PC-9 (cell line): ENCODE data around the gene EAF1. TPM values are rescaled to one million over a fixed set of nuclear protein-coding genes. Genes with fewer than 3 reads are reported as not detected.

Experiments used
- BruUV-seq: library from RNA; stranded (reverse); fragments of 400-500 nt; replicated peaks from 2 replicates; lab custom pipeline; 2021; lab: Mats Ljungman, UMichigan
- CTCF ChIA-PET: fragments of 300-600 bp; sonication (Branson Sonifier 250); formaldehyde crosslinking; loops from one replicate; lab custom pipeline; 2022; ENCODE audit warnings: antibody characterized with exemption; lab: Charles Lee
- POLR2A ChIA-PET: fragments of 300-600 bp; sonication (Branson Sonifier 250); formaldehyde crosslinking; loops from one replicate; lab custom pipeline; 2022; ENCODE audit warnings: antibody characterized with exemption; ENCODE audit not compliant: unreplicated experiment; lab: Charles Lee
- DNase-seq, 2 experiments: peaks; one replicate each; pipeline versions ENCODE4 v3.0.0 to v3.0.0-alpha.2; 2015 to 2022; ENCODE audit warnings: mixed read lengths in 1 of 2
- H2AFZ ChIP-seq: fragments of 200-600 bp; sonication (generic); 2 replicates; pipeline ENCODE4 v1.8.1; 2017; ENCODE audit warnings: antibody characterized with exemption
- H3F3A ChIP-seq: fragments of 200-600 bp; sonication (generic); 2 replicates; pipeline ENCODE4 v1.8.1; 2017; ENCODE audit warnings: antibody characterized with exemption, mild to moderate bottlenecking, low read depth; ENCODE audit not compliant: insufficient read depth
- H3K27ac ChIP-seq: fragments of 200-600 bp; sonication (generic); 2 replicates; pipeline ENCODE4 v1.6.1; 2016; ENCODE audit warnings: mixed run types
- H3K27me3 ChIP-seq: fragments of 200-600 bp; sonication (generic); 2 replicates; pipeline ENCODE4 v1.6.1; 2016; ENCODE audit warnings: low read depth, mixed run types; ENCODE audit not compliant: insufficient read depth
- H3K36me3 ChIP-seq: fragments of 200-600 bp; sonication (generic); 2 replicates; pipeline ENCODE4 v1.6.1; 2016; ENCODE audit warnings: low read depth, mixed run types
- H3K4me1 ChIP-seq: fragments of 200-600 bp; sonication (generic); replicated peaks from 2 replicates; pipeline ENCODE4 v1.6.1; 2016; ENCODE audit warnings: mixed run types; ENCODE audit not compliant: insufficient read depth
- H3K4me2 ChIP-seq: fragments of 200-600 bp; sonication (generic); 2 replicates; pipeline ENCODE4 v1.6.1; 2017; ENCODE audit warnings: mixed run types
- H3K4me3 ChIP-seq: fragments of 200-600 bp; sonication (generic); 2 replicates; pipeline ENCODE4 v1.6.1; 2016; ENCODE audit warnings: mixed run types
- H3K79me2 ChIP-seq: fragments of 200-600 bp; sonication (generic); 2 replicates; pipeline ENCODE4 v1.6.1; 2017; ENCODE audit warnings: low read depth, mixed run types
- H3K9me2 ChIP-seq: fragments of 200-600 bp; sonication (generic); 2 replicates; pipeline ENCODE4 v1.8.1; 2017; ENCODE audit warnings: mild to moderate bottlenecking; ENCODE audit not compliant: insufficient read depth
- H3K9me3 ChIP-seq: fragments of 200-600 bp; sonication (generic); 2 replicates; pipeline ENCODE4 v1.8.1; 2016; ENCODE audit warnings: low read depth; ENCODE audit not compliant: insufficient read depth
- H4K20me1 ChIP-seq: fragments of 200-600 bp; sonication (generic); 2 replicates; pipeline ENCODE4 v1.8.1; 2017; ENCODE audit not compliant: insufficient read depth
- CTCF ChIP-seq: fragments of 200-600 bp; sonication (generic); conservative IDR thresholded peaks from 2 replicates; pipeline ENCODE4 v1.6.1; 2017; ENCODE audit warnings: mixed run types, antibody characterized with exemption, mild to moderate bottlenecking, moderate library complexity
- EZH2 ChIP-seq: fragments of 200-600 bp; sonication (generic); IDR thresholded peaks from 2 replicates; pipeline ENCODE4 v1.8.0; 2017; ENCODE audit warnings: antibody characterized with exemption, low read depth
- intact Hi-C: fragments of 100-400 bp; cut with micrococcal nuclease; formaldehyde crosslinking; loops from one replicate; pipeline ENCODE4 v1.10.0; 2022; ENCODE audit not compliant: unreplicated experiment
- total RNA-seq: library from RNA; stranded (reverse); gene quantifications from 2 replicates; pipeline ENCODE4 v1.2.3, GENCODE V29; 2021

The EAF1 gene
- total RNA-seq, 1 experiment from 2014 or later = 16.4 TPM

- H3K36me3 ChIP-seq = peaks cover 60% of the 10 kb centered on the region
- H4K20me1 ChIP-seq = peaks cover 14% of the 10 kb centered on the region; the same call in 1 of the 2 replicates
- no peak overlapping the region for H3K27ac ChIP-seq
- H3K79me2 ChIP-seq = no peaks in the 10 kb centered on the region
- no peak overlapping the region for H3K4me2 ChIP-seq
- no peaks in the 10 kb centered on the region for H3K27me3 ChIP-seq
- H3K4me3 ChIP-seq = no peak overlapping the region
- H3F3A ChIP-seq = 0 out of 2 replicates have a peak, but pooled peaks cover 3% of the 10 kb centered on the region
- ChIA-PET POLR2A (no interaction called here), CTCF (no interaction called here)
- H3K9me3 ChIP-seq = no peaks in the 10 kb centered on the region
- BruUV-seq = no TSS peak
- no peak overlapping the region for H2AFZ ChIP-seq
- intact Hi-C loops = no loop called here
- TF ChIP-seq EZH2 = no peak
- TF ChIP-seq CTCF = no peak
- H3K4me1 ChIP-seq = no peaks in the 10 kb centered on the region
- no peaks in the 10 kb centered on the region for H3K9me2 ChIP-seq
- no peak for DNase-seq
These were observed 11.6 kb downstream of the EAF1 start for GRCh38 chr3:15438983-15439382.

DNA sequence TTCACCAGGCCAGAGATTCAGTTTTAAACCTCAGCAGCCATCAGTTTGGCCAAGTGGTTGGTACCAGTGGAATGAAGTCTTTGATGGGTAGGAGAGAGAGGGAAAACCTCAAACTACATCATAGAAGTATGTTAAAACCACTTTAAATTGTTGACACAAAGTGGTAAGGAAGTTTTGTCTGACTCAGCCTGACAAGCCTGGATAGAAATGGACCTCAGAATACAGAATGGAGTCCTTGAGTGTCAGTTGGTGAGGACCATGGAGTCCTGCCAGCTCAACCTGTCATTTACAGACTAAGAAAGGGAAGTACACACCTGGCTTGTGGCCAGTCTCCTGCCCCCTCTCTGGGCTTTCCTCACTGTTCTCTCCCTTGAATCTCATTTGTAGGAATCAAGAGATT lies 12.1 kb downstream of the EAF1 start:
- BruUV-seq = no TSS peak
- no peak overlapping the region for H3K27ac ChIP-seq
- H3K36me3 ChIP-seq = peaks cover 59% of the 10 kb centered on the region
- H3K4me2 ChIP-seq = no peak overlapping the region
- H3K4me3 ChIP-seq = no peak overlapping the region
- no peak for DNase-seq
- 0 out of 2 replicates have a peak, but pooled peaks cover 3% of the 10 kb centered on the region for H3F3A ChIP-seq
- H3K27me3 ChIP-seq = no peaks in the 10 kb centered on the region
- H3K9me3 ChIP-seq = no peaks in the 10 kb centered on the region
- no peaks in the 10 kb centered on the region for H3K9me2 ChIP-seq
- ChIA-PET CTCF (no interaction called here), POLR2A (no interaction called here)
- H3K4me1 ChIP-seq = no peaks in the 10 kb centered on the region
- intact Hi-C loops = no loop called here
- no peak for TF ChIP-seq EZH2
- no peak for TF ChIP-seq CTCF
- H2AFZ ChIP-seq = no peak overlapping the region
- peaks cover 13% of the 10 kb centered on the region; the same call in 1 of the 2 replicates for H4K20me1 ChIP-seq
- H3K79me2 ChIP-seq = no peaks in the 10 kb centered on the region

DNA sequence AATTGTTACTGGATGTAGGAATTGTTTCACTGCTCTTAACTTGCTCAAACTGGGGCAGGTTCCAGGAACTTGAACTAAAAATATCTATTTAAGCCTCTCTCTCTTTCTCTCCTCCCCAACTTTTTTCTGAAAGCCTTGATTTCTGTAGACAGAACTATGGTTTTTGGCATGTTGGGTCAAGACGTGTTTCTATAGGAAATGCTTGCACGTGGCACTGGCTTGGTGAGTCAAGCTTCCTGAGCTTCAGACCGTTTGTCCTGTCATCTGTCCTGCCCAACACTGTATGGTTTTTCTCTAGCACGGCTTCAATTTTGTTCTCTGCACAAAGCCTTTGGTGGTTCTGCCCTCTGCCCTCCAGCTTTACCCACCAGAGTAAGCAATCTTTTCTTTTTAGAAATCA lies 13.5 kb downstream of the EAF1 start:
- no peak for TF ChIP-seq EZH2
- no peak for TF ChIP-seq CTCF
- Histone ChIP-seq H3F3A (0 out of 2 replicates have a peak, but pooled peaks cover 3% of the 10 kb centered on the region), H3K9me2 (no peaks in the 10 kb centered on the region), H3K79me2 (no peaks in the 10 kb centered on the region), H3K9me3 (no peaks in the 10 kb centered on the region), H4K20me1 (peaks cover 10% of the 10 kb centered on the region; the same call in 1 of the 2 replicates), H3K36me3 (peaks cover 53% of the 10 kb centered on the region), H3K4me3 (no peak overlapping the region), H3K4me2 (no peak overlapping the region), H2AFZ (no peak overlapping the region), H3K27ac (no peak overlapping the region), H3K27me3 (no peaks in the 10 kb centered on the region), H3K4me1 (no peaks in the 10 kb centered on the region)
- no peak for DNase-seq
- BruUV-seq = no TSS peak
- POLR2A ChIA-PET = no interaction called here
- intact Hi-C loops = no loop called here
- CTCF ChIA-PET = no interaction called here
